CD1c-positive myeloid dendritic cell (primary cell): ENCODE measurements around the gene ATP13A5.

Experiments
- DNase-seq: peaks from one replicate; pipeline ENCODE4 v3.0.0-alpha.2; 2016; ENCODE audit errors: extremely low spot score

The ATP13A5 gene

GRCh38 chr3:193347521-193348501 is 30.7 kb downstream of the ATP13A5 start:
- no peak for DNase-seq

- no peak for DNase-seq
Measured at GRCh38 chr3:193346259-193346658, 32.3 kb downstream of the ATP13A5 start.

- no peak for DNase-seq
Measured at GRCh38 chr3:193345431-193345830, 33.1 kb downstream of the ATP13A5 start.

GRCh38 chr3:193344486-193344885 is 34.1 kb downstream of the ATP13A5 start:
- DNase-seq, result no peak

- no peak for DNase-seq
Measured at GRCh38 chr3:193343726-193344222, 34.8 kb downstream of the ATP13A5 start.

GRCh38 chr3:193342551-193342950 is 36.0 kb downstream of the ATP13A5 start:
- no peak for DNase-seq

- no peak for DNase-seq
Measured at GRCh38 chr3:193335031-193335430, 43.5 kb downstream of the ATP13A5 start.

- DNase-seq, result no peak
Measured at GRCh38 chr3:193333229-193333628, 45.3 kb downstream of the ATP13A5 start.

GRCh38 chr3:193330555-193331204 is 47.9 kb downstream of the ATP13A5 start:
- no peak for DNase-seq

GRCh38 chr3:193317682-193318300 is 60.8 kb downstream of the ATP13A5 start:
- no peak for DNase-seq

- no peak for DNase-seq
Measured at GRCh38 chr3:193314161-193314560, 64.4 kb downstream of the ATP13A5 start.

GRCh38 chr3:193313061-193313958 is 65.2 kb downstream of the ATP13A5 start:
- DNase-seq, result no peak

GRCh38 chr3:193310914-193311723 is 67.4 kb downstream of the ATP13A5 start:
- DNase-seq, result no peak

- DNase-seq, result no peak
Measured at GRCh38 chr3:193305356-193305755, 73.2 kb downstream of the ATP13A5 start.

GRCh38 chr3:193301433-193301832 is 77.1 kb downstream of the ATP13A5 start:
- DNase-seq, result no peak

GRCh38 chr3:193297421-193297820 is 81.1 kb downstream of the ATP13A5 start:
- DNase-seq, result no peak

GRCh38 chr3:193295985-193296384 is 82.6 kb downstream of the ATP13A5 start:
- no peak for DNase-seq

- no peak for DNase-seq
Measured at GRCh38 chr3:193292386-193292785, 86.2 kb downstream of the ATP13A5 start.

- no peak for DNase-seq
Measured at GRCh38 chr3:193271101-193271840, 107.3 kb downstream of the ATP13A5 start.

GRCh38 chr3:193270451-193270850 is 108.1 kb downstream of the ATP13A5 start:
- no peak for DNase-seq
